DMS114 treated with DMSO at 0.1 percent for 48 hours (cell line): ENCODE measurements around the gene ARPIN.

Experiments
- DNase-seq: peaks from one replicate; lab custom pipeline; 2025; ENCODE audit not compliant: unreplicated experiment; lab: John Stamatoyannopoulos, UW

Gene ARPIN

DNA sequence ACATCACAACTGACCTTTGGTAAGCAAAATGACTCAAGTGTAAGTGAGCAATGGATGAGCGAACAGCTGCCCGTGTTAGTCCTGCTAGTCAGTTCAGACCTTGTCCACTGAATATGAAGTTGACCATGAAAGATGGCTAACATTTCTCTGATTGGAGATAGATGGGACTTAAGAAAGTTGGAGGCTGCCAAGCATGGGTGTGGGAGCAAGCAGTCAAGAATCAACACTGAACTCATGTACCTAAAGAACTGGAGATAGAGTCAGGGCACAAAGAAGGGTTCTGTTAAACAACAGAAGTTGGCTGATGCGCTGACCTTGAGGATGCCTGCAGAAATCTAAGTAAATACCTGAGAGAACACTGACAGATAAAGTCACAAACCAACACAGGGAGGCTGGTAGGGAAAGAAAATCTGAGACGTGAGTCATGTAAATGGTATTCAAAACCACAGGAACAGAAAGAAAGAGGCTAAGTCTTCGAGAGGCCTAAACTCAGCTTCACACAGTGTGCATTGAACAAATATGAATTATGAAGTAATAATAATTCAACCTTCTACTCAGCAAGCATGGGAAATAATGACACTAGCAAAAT lies 67.4 kb downstream of the ARPIN start:
- no peak for DNase-seq
